K562 (cell line): ENCODE results near the gene MITF. TPM values are rescaled to one million over a fixed set of nuclear protein-coding genes. Genes with fewer than 3 reads are reported as not detected.

Experiments used
- ATAC-seq: fragments of 200-7000 bp; cut with Tn5 transposase; 3 replicates; pipeline ENCODE4 v1.9.1; 2020; ENCODE audit warnings: moderate library complexity
- BruUV-seq: library from RNA; stranded (reverse); fragments of 400-500 nt; replicated peaks from 2 replicates; lab custom pipeline; 2021; lab: Mats Ljungman, UMichigan
- CTCF ChIA-PET: fragments of 300-600 bp; formaldehyde crosslinking; extraction: SDS; loops from one replicate; lab custom pipeline; 2021; ENCODE audit warnings: low intra/inter-chr PET ratio; lab: Yijun Ruan, JAX
- POLR2A ChIA-PET: fragments of 300-600, 350-650 bp; sonication (Branson Sonifier 250); formaldehyde crosslinking; extraction: SDS; loops from one replicate; lab custom pipeline; 2021; ENCODE audit warnings: antibody characterized with exemption, inconsistent platforms; lab: Yijun Ruan, JAX
- DNase-seq, 4 experiments: peaks; one replicate each; pipeline versions ENCODE4 v3.0.0 to v3.0.0-alpha.2; 2011 to 2018; ENCODE audit warnings: low spot score in 3 of 4, mixed read lengths in 3 of 4; ENCODE audit errors: extremely low read depth in 1 of 4
- FAIRE-seq: peaks from 2 replicates; lab custom pipeline; 2011; peaks lifted over from hg19 to GRCh38; lab: Jason Lieb, UNC
- H2AFZ ChIP-seq: 2 replicates; pipeline ENCODE4 v1.6.0; 2011; ENCODE audit warnings: low read depth, low read length, control low read depth, inconsistent platforms
- H3K27ac ChIP-seq: fragments of 200-600 bp; 3 replicates; pipeline ENCODE4 v1.8.0; 2011; ENCODE audit warnings: low read depth, mild to moderate bottlenecking, control low read depth, inconsistent platforms, low read length, moderate library complexity, mixed read lengths; ENCODE audit errors: extremely low read depth
- H3K27me3 ChIP-seq, 2 experiments: fragments of 300-600 bp in 1 of 2; 2 replicates in 1 of 2; 3 replicates in 1 of 2; pipeline versions ENCODE4 v1.6.0 to v1.8.0; 2011; ENCODE audit warnings: inconsistent platforms in 2 of 2, low read length in 2 of 2, mild to moderate bottlenecking in 1 of 2, mixed read lengths in 1 of 2, moderate library complexity in 1 of 2; ENCODE audit not compliant: control insufficient read depth in 2 of 2, insufficient read depth in 2 of 2
- H3K36me3 ChIP-seq: fragments of 300-600 bp; 3 replicates; pipeline ENCODE4 v1.8.0; 2011; ENCODE audit warnings: mild to moderate bottlenecking, low read length, inconsistent platforms; ENCODE audit not compliant: control insufficient read depth, insufficient read depth
- H3K4me1 ChIP-seq, 2 experiments: fragments of 200-600 bp in 1 of 2; replicated peaks in 1 of 2; 2 replicates in 1 of 2; 3 replicates in 1 of 2; pipeline versions ENCODE4 v1.5.1 to v1.8.0; 2011; ENCODE audit warnings: inconsistent platforms in 2 of 2, low read length in 2 of 2, mild to moderate bottlenecking in 1 of 2, mixed read lengths in 1 of 2, moderate library complexity in 1 of 2; ENCODE audit not compliant: control insufficient read depth in 2 of 2, insufficient read depth in 2 of 2
- H3K4me2 ChIP-seq: 2 replicates; pipeline ENCODE4 v1.6.1; 2011; ENCODE audit warnings: low read length, control low read depth, inconsistent platforms, mixed read lengths; ENCODE audit not compliant: insufficient read depth
- H3K4me3 ChIP-seq: fragments of 200-600 bp; sonication (generic), shearing (Covaris generic); 2 replicates; pipeline ENCODE4 v1.5.1; 2016; ENCODE audit warnings: control low read depth, inconsistent platforms
- H3K79me2 ChIP-seq: fragments of 200-600 bp; 3 replicates; pipeline ENCODE4 v1.8.0; 2011; ENCODE audit warnings: low read length, inconsistent platforms; ENCODE audit not compliant: control insufficient read depth, insufficient read depth
- H3K9ac ChIP-seq, 2 experiments: 2 replicates each; pipeline versions ENCODE4 v1.6.0 to v1.6.1; 2011; ENCODE audit warnings: low read depth in 2 of 2, low read length in 2 of 2, control low read depth in 1 of 2, inconsistent platforms in 1 of 2, mild to moderate bottlenecking in 1 of 2, mixed read lengths in 1 of 2; ENCODE audit not compliant: insufficient read depth in 1 of 2
- H3K9me1 ChIP-seq: one replicate; pipeline ENCODE4 v1.6.0; 2011; ENCODE audit warnings: inconsistent platforms, mild to moderate bottlenecking, low read length, moderate library complexity; ENCODE audit not compliant: control insufficient read depth, insufficient read depth
- H3K9me3 ChIP-seq: replicated peaks from 2 replicates; pipeline ENCODE4 v1.5.1; 2011; ENCODE audit warnings: low read depth, low read length, inconsistent platforms; ENCODE audit not compliant: control insufficient read depth, insufficient read depth
- H4K20me1 ChIP-seq: replicated peaks from 2 replicates; pipeline ENCODE4 v1.6.1; 2011; ENCODE audit warnings: low read length, inconsistent platforms, mixed read lengths; ENCODE audit not compliant: control insufficient read depth, insufficient read depth
- CBFB ChIP-seq: sonication (generic); formaldehyde crosslinking; IDR thresholded peaks from 2 replicates; pipeline ENCODE4 v1.4.0; 2020; ENCODE audit warnings: mild to moderate bottlenecking, missing genetic modification reagents
- CEBPG ChIP-seq, 3 experiments: fragments of 200-800 bp in 1 of 3; sonication (Bioruptor generic) in 1 of 3; sonication (generic) in 1 of 3; formaldehyde crosslinking in 1 of 3; IDR thresholded peaks in 2 of 3; conservative IDR thresholded peaks in 1 of 3; 2 replicates each; pipeline versions ENCODE4 v1.6.1 to v1.8.0; 2016 to 2022; ENCODE audit warnings: missing compliant biosample characterization in 2 of 3, missing genetic modification characterization in 2 of 3, mild to moderate bottlenecking in 1 of 3, missing genetic modification reagents in 1 of 3
- MED1 ChIP-seq: sonication (generic); formaldehyde crosslinking; IDR thresholded peaks from 2 replicates; pipeline ENCODE4 v1.8.1; 2023; ENCODE audit warnings: missing genetic modification reagents, borderline replicate concordance
- SMARCE1 ChIP-seq: fragments of 450-650 bp; IDR thresholded peaks from 2 replicates; pipeline ENCODE4 v1.7.1; 2016; ENCODE audit warnings: mild to moderate bottlenecking
- STAT6 ChIP-seq: sonication (generic); formaldehyde crosslinking; IDR thresholded peaks from 2 replicates; pipeline ENCODE4 v1.8.1; 2023; ENCODE audit warnings: mild to moderate bottlenecking, missing genetic modification reagents
- TARDBP ChIP-seq: fragments of 450-650 bp; IDR thresholded peaks from 2 replicates; pipeline ENCODE4 v1.6.1; 2016
- TEAD1 ChIP-seq, 2 experiments: fragments of 450-650 bp in 1 of 2; sonication (generic) in 1 of 2; formaldehyde crosslinking; IDR thresholded peaks; 2 replicates each; pipeline versions ENCODE4 v1.4.0 to v1.8.0; 2020 to 2022; ENCODE audit warnings: mild to moderate bottlenecking in 2 of 2, missing genetic modification reagents in 1 of 2
- ZBTB11 ChIP-seq, 3 experiments: fragments of 200-800 bp in 1 of 3; fragments of 250-450 bp in 1 of 3; fragments of 450-650 bp in 1 of 3; sonication (Bioruptor Pico) in 1 of 3; sonication (Bioruptor generic) in 1 of 3; formaldehyde crosslinking in 1 of 3; IDR thresholded peaks; 2 replicates each; pipeline versions ENCODE4 v1.6.1 to v1.8.0; 2016 to 2022; ENCODE audit warnings: mild to moderate bottlenecking in 2 of 3, missing genetic modification characterization in 2 of 3, missing compliant biosample characterization in 1 of 3, moderate library complexity in 1 of 3
- WGBS: fragments of 100-300 bp; shearing (Covaris generic); methylation state at CpG from one replicate; pipeline ENCODE4 v1.1.6; 2016; ENCODE audit warnings: low coverage, mixed read lengths; ENCODE audit not compliant: insufficient coverage; ENCODE audit errors: missing lambda C conversion rate; 5-methylcytosine and 5-hydroxymethylcytosine counted together
- in situ Hi-C: fragments of 300-500 bp; cut with MboI; formaldehyde crosslinking; loops from 4 replicates; pipeline ENCODE4 v1.15.0; 2018; ENCODE audit warnings: inconsistent platforms, mixed read lengths
- intact Hi-C: fragments of 100-400 bp; cut with micrococcal nuclease; formaldehyde crosslinking; loops from 2 replicates; pipeline ENCODE4 v1.14.2; 2022
- polyA plus RNA-seq, 8 experiments: library from polyadenylated mRNA; depleted of rRNA in 4 of 8; stranded (reverse) in 5 of 8; unstranded in 3 of 8; fragments of >200 nt; fragmentation: Nextera tagmentation in 2 of 8; fragmentation: Illumina TruSeq in 1 of 8; extraction: Ambion mirVana in 2 of 8; extraction: Trizol in 1 of 8; gene quantifications; 2 replicates each; pipeline versions ENCODE4 v1.2.1 to v1.2.3, GENCODE V29; 2011 to 2014; ENCODE audit warnings: inconsistent platforms in 1 of 8, missing spikeins in 1 of 8
- total RNA-seq, 7 experiments: library from RNA; depleted of rRNA in 6 of 7; stranded (reverse); fragments of >200 nt in 6 of 7; fragmentation: Illumina TruSeq in 2 of 7; extraction: Trizol in 2 of 7; gene quantifications; 2 replicates each; pipeline versions ENCODE4 v1.2.1 to v1.2.3, GENCODE V29; 2011 to 2021; ENCODE audit warnings: low replicate concordance in 1 of 7
- TF ChIP-seq, protein P1 (sequence below): fragments of 450-650 bp; formaldehyde crosslinking; IDR thresholded peaks from 2 replicates; pipeline ENCODE4 v1.4.0; 2020; ENCODE audit warnings: mild to moderate bottlenecking

The MITF gene
- total and polyA plus RNA-seq, 9 of the 15 experiments (the other 6 are each of a cell fraction or from before 2014, with no cell fraction given) = 5.6 to 14.9 (median 11.1) TPM

DNA sequence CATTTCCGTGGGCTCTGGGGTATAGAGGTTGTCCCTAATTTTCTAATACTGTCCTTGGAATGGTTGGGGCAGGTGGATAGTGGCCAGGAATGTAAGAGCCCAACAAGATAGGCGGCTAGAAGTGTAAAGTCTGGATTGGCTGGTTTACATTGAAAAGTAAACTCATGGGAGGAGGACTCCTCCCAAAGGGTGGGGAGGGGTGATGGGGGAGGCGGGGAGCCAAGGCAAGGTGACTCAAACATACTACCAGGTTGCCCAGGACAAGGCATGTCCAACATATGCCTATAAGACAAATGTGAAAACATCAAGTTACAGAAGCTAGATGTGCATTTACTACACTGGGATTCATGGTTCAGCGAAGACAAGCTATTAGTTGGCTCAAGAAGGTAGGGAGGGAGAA, 246.0 kb downstream of the MITF start (continued):
- TF ChIP-seq, protein P1, sequence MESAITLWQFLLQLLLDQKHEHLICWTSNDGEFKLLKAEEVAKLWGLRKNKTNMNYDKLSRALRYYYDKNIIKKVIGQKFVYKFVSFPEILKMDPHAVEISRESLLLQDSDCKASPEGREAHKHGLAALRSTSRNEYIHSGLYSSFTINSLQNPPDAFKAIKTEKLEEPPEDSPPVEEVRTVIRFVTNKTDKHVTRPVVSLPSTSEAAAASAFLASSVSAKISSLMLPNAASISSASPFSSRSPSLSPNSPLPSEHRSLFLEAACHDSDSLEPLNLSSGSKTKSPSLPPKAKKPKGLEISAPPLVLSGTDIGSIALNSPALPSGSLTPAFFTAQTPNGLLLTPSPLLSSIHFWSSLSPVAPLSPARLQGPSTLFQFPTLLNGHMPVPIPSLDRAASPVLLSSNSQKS (CRISPR knock-in tag) = no peak
- no peak for TF ChIP-seq ZBTB11 (CRISPR knock-in tag; IDR thresholded peaks at IDR 0.05)
- no peak for TF ChIP-seq SMARCE1
- no peak for TF ChIP-seq TARDBP

GRCh38 chr3:69986419-69986818, 247.2 kb downstream of the MITF start:
- no peak overlapping the region for H3K4me2 ChIP-seq
- DNase-seq (no peak), FAIRE-seq (no peak), ATAC-seq (no peak)
- no peak for TF ChIP-seq STAT6
- TF ChIP-seq CEBPG (CRISPR knock-in tag; IDR thresholded peaks at IDR 0.05) = no peak
- TF ChIP-seq CEBPG (tag; conservative IDR thresholded peaks at IDR 0.05 in 1 of 2, IDR thresholded peaks at IDR 0.05 in 1 of 2) = no peak
- no peak for TF ChIP-seq TEAD1 (CRISPR knock-in tag; IDR thresholded peaks at IDR 0.05)
- no peak for TF ChIP-seq MED1
- no peak for TF ChIP-seq CBFB (CRISPR knock-in tag)
- no peak overlapping the region for H3K27ac ChIP-seq
- H4K20me1 ChIP-seq = no peaks in the 10 kb centered on the region
- ChIA-PET CTCF (no interaction called here), POLR2A (no interaction called here)
- 3% methylated on average over 6 of the region's 6 CpGs for WGBS
- H3K9ac ChIP-seq = no peak overlapping the region
- no TSS peak for BruUV-seq
- no peaks in the 10 kb centered on the region for H3K36me3 ChIP-seq
- H2AFZ ChIP-seq = no peak overlapping the region
- H3K27me3 ChIP-seq = peaks cover 5 to 14% of the 10 kb centered on the region in 2 experiments; a peak in 4 of 5 replicates
- in situ Hi-C loops (no loop called here), intact Hi-C loops (no loop called here)
- H3K4me1 ChIP-seq = no peaks in the 10 kb centered on the region; a peak in 1 of 5 replicates
- no peaks in the 10 kb centered on the region for H3K9me1 ChIP-seq
- H3K4me3 ChIP-seq = no peak overlapping the region
- H3K79me2 ChIP-seq = no peaks in the 10 kb centered on the region
- H3K9me3 ChIP-seq = no peaks in the 10 kb centered on the region
